Suprapubic skin (tissue), 4 donors: ENCODE results near the gene IFT172.

ENCODE experiments used
- EP300 ChIP-seq: sonication (generic); formaldehyde crosslinking; IDR thresholded peaks from one replicate; pipeline ENCODE4 v1.6.1; 2017; ENCODE audit warnings: antibody characterized with exemption
- POLR2A ChIP-seq, 2 donors: fragments of 450-650 bp; IDR thresholded peaks; one replicate each; pipeline ENCODE4 v1.6.1; 2017; ENCODE audit warnings: antibody characterized with exemption in 2 of 2, mild to moderate bottlenecking in 2 of 2, moderate library complexity in 2 of 2
- POLR2AphosphoS5 ChIP-seq, 3 donors: sonication (generic); formaldehyde crosslinking; IDR thresholded peaks; one replicate each; pipeline ENCODE4 v1.6.1; 2017; ENCODE audit warnings: antibody characterized with exemption in 3 of 3
- TF ChIP-seq, protein P1 (sequence below), 2 donors: fragments of 200-600 bp in 1 of 2; fragments of 450-650 bp in 1 of 2; sonication (generic) in 1 of 2; IDR thresholded peaks; one replicate each; pipeline ENCODE4 v1.5.1; 2016 to 2019; ENCODE audit warnings: antibody characterized with exemption in 2 of 2, mild to moderate bottlenecking in 1 of 2, moderate library complexity in 1 of 2

DNA sequence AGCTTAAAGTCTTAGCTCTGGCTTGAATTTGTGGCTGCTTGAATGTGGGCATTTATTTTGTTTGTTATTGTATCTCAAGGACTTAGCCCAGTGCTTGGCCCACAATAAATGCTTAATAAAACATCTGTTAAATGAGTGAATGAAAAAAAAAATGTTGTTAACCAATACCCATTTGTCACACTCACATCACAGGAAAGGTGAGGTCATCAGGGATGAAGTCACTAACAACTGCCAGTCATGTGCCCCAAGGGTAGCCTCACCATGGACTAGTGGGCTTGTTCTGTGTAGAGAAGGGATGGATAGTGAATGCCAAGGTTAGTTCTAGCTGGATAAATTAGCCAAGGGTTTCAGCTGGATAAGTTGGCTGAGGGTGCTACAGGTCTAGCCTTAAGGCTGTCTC, 58.1 kb downstream of the IFT172 start:
- TF ChIP-seq, protein P1, sequence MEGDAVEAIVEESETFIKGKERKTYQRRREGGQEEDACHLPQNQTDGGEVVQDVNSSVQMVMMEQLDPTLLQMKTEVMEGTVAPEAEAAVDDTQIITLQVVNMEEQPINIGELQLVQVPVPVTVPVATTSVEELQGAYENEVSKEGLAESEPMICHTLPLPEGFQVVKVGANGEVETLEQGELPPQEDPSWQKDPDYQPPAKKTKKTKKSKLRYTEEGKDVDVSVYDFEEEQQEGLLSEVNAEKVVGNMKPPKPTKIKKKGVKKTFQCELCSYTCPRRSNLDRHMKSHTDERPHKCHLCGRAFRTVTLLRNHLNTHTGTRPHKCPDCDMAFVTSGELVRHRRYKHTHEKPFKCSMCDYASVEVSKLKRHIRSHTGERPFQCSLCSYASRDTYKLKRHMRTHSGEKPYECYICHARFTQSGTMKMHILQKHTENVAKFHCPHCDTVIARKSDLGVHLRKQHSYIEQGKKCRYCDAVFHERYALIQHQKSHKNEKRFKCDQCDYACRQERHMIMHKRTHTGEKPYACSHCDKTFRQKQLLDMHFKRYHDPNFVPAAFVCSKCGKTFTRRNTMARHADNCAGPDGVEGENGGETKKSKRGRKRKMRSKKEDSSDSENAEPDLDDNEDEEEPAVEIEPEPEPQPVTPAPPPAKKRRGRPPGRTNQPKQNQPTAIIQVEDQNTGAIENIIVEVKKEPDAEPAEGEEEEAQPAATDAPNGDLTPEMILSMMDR (IDR thresholded peaks at IDR 0.05): no peak
- TF ChIP-seq POLR2A (IDR thresholded peaks at IDR 0.05) (no peak), EP300 (no peak), POLR2AphosphoS5 (IDR thresholded peaks at IDR 0.05) (no peak)
